ENCODE results near the gene CAMK1. TPM values are rescaled to one million over a fixed set of nuclear protein-coding genes. Genes with fewer than 3 reads are reported as not detected.

The CAMK1 gene
- total and polyA plus RNA-seq, 9 of the 15 experiments (the other 6 are each of a cell fraction or from before 2014, with no cell fraction given) = 0.23 to 10.7 (median 6.0) TPM

DNA sequence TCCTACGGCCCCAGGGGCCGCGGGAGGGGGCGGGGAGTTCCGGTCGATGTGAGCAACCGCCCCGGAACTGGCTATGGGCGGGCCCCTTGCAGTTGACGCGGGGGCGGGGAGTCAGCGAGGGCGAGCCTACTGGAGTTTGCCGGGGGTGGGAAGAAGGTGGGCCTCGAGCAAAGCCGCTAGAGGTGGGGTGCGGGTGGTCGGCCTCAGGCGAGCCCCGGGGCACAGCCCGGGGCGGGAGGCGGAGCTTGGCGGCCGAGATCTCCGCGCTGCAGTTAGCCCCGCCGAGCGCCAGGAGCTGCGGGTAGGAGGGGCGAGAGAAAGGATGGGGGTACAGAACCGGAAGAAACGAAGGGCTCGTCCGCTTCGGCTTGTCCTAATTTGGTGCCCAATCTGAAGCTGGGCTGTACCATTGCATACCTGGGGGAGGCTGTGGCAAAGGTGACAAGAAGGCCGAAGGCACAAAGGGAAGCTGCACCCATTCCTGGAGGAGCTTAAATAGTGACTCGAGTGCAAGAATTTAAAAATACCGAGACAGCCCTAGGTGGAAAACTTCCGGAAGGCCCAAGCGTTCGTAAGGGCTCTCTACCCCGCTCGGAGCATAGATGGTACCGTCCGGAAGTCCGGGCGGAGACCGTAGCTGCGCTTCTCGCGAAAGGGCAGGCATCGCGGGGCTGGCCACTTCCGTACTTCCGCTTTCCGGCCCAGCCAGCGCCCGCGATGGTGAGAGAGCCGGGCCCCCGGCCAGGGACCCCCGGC, 22.8 kb upstream of the CAMK1 start, which contains the start of the genes ARPC4 and TADA3:
Gene ARPC4, plus strand, starts transcription at position 678 of the 756 bp plus-strand sequence. Its CDS starts 40 bp downstream, at position 718.
Gene TADA3, minus strand, starts transcription at position 69 of the 756 bp plus-strand sequence. CDS start 1,007 bp downstream, outside the sequence.
- WGBS (ENCODE audit: insufficient coverage, low coverage, missing lambda C conversion rate) = under 1% methylated on average over 58 of the region's 65 CpGs
- H4K20me1 ChIP-seq (replicated peaks; ENCODE audit: control insufficient read depth, insufficient read depth, low read length) = peaks cover 3% of the 10 kb centered on the region; the same call in 1 of the 2 replicates
- H3K27me3 ChIP-seq (ENCODE audit: control insufficient read depth in 2 of 2, insufficient read depth in 2 of 2, low read length in 2 of 2) = no peaks in the 10 kb centered on the region
- H3K9ac ChIP-seq (ENCODE audit: insufficient read depth in 1 of 2, low read depth in 2 of 2, low read length in 2 of 2) = peak within 1 kb of the TSS; percentile 94 to 100
- intact Hi-C loops (cut with micrococcal nuclease) = loop anchor here (1.0 to 10.0 kb wide), 3 partner anchors 42 to 288 kb away; no protein-coding TSS in a partner anchor
- ChIA-PET CTCF (ENCODE audit: low intra/inter-chr PET ratio) (interaction anchor here (0.7 kb wide), 1 partner anchor 248 kb away, joined by 3 read pairs; no protein-coding TSS in a partner anchor), POLR2A (interaction anchor here (0.5 to 2.9 kb wide), 25 partner anchors 9 to 528 kb away, joined by 3 to 49 read pairs (median 4); partner anchors contain the start of genes BRPF1, OGG1, RPUSD3 and SEC13)
- DNase-seq (ENCODE audit: extremely low read depth in 1 of 4, low spot score in 3 of 4) (peak; percentile 95 to 97 (median 96)), FAIRE-seq (peak; percentile 91), ATAC-seq (peak; percentile 92)
- peak within 1 kb of the TSS; percentile 100 for H3K4me2 ChIP-seq (ENCODE audit: insufficient read depth, low read length)
- H3K79me2 ChIP-seq (ENCODE audit: control insufficient read depth, insufficient read depth, low read length) = peaks cover 68% of the 10 kb centered on the region
- BruUV-seq (replicated peaks) = no TSS peak
- H3K9me1 ChIP-seq (ENCODE audit: control insufficient read depth, insufficient read depth, low read length) = peaks cover 3% of the 10 kb centered on the region
- in situ Hi-C loops (cut with MboI) = no loop called here
- H3K27ac ChIP-seq (ENCODE audit: extremely low read depth, low read depth, low read length) = peak within 1 kb of the TSS; percentile 100
- peaks cover 15% of the 10 kb centered on the region in 2 experiments; a peak in 4 of 5 replicates for H3K4me1 ChIP-seq (replicated peaks in 1 of 2; ENCODE audit: control insufficient read depth in 2 of 2, insufficient read depth in 2 of 2, low read length in 2 of 2)
- H2AFZ ChIP-seq (ENCODE audit: low read depth, low read length) = peak within 1 kb of the TSS; percentile 97
- H3K4me3 ChIP-seq = peak within 1 kb of the TSS; percentile 99
- peaks cover 74% of the 10 kb centered on the region for H3K36me3 ChIP-seq (ENCODE audit: control insufficient read depth, insufficient read depth, low read length)
- H3K9me3 ChIP-seq (replicated peaks; ENCODE audit: control insufficient read depth, insufficient read depth, low read depth, low read length) = no peaks in the 10 kb centered on the region
- TF ChIP-seq, protein P1, sequence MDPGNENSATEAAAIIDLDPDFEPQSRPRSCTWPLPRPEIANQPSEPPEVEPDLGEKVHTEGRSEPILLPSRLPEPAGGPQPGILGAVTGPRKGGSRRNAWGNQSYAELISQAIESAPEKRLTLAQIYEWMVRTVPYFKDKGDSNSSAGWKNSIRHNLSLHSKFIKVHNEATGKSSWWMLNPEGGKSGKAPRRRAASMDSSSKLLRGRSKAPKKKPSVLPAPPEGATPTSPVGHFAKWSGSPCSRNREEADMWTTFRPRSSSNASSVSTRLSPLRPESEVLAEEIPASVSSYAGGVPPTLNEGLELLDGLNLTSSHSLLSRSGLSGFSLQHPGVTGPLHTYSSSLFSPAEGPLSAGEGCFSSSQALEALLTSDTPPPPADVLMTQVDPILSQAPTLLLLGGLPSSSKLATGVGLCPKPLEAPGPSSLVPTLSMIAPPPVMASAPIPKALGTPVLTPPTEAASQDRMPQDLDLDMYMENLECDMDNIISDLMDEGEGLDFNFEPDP (CRISPR knock-in tag; IDR thresholded peaks at IDR 0.05) = no peak
- TF ChIP-seq FOXM1 (IDR thresholded peaks at IDR 0.05; ENCODE audit: low read depth) = peak; percentile 64; the same call in 1 of the 2 replicates
- no peak for TF ChIP-seq FOXM1 (CRISPR knock-in tag; IDR thresholded peaks at IDR 0.05; ENCODE audit: low read depth)
- TF ChIP-seq, protein P2, sequence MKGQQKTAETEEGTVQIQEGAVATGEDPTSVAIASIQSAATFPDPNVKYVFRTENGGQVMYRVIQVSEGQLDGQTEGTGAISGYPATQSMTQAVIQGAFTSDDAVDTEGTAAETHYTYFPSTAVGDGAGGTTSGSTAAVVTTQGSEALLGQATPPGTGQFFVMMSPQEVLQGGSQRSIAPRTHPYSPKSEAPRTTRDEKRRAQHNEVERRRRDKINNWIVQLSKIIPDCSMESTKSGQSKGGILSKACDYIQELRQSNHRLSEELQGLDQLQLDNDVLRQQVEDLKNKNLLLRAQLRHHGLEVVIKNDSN (CRISPR knock-in tag; IDR thresholded peaks at IDR 0.05) = no peak
- TF ChIP-seq EGR1 (conservative IDR thresholded peaks at IDR 0.05) = peak; percentile 99
- TF ChIP-seq, protein P3, sequence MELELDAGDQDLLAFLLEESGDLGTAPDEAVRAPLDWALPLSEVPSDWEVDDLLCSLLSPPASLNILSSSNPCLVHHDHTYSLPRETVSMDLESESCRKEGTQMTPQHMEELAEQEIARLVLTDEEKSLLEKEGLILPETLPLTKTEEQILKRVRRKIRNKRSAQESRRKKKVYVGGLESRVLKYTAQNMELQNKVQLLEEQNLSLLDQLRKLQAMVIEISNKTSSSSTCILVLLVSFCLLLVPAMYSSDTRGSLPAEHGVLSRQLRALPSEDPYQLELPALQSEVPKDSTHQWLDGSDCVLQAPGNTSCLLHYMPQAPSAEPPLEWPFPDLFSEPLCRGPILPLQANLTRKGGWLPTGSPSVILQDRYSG (tag; conservative IDR thresholded peaks at IDR 0.05; ENCODE audit: low read depth) = 0 out of 2 replicates have a peak, but pooled peaks have one; percentile 4
- TF ChIP-seq, protein P4, sequence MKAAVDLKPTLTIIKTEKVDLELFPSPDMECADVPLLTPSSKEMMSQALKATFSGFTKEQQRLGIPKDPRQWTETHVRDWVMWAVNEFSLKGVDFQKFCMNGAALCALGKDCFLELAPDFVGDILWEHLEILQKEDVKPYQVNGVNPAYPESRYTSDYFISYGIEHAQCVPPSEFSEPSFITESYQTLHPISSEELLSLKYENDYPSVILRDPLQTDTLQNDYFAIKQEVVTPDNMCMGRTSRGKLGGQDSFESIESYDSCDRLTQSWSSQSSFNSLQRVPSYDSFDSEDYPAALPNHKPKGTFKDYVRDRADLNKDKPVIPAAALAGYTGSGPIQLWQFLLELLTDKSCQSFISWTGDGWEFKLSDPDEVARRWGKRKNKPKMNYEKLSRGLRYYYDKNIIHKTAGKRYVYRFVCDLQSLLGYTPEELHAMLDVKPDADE (conservative IDR thresholded peaks at IDR 0.05; ENCODE audit: control insufficient read depth, low read depth, low read length) = peak; percentile 67
- TF ChIP-seq ETV6 (IDR thresholded peaks at IDR 0.05; ENCODE audit: borderline replicate concordance in 1 of 2, low read depth in 2 of 2, low read length in 1 of 2) = peak; percentile 26 to 63; a peak in 2 of 4 replicates
- TF ChIP-seq ETV6 (CRISPR knock-in tag; IDR thresholded peaks at IDR 0.05; ENCODE audit: borderline replicate concordance) = no peak
- peak in 1 of 2 experiments; percentile 74; a peak in 1 of 4 replicates for TF ChIP-seq ARNT (IDR thresholded peaks at IDR 0.05)
- peak; percentile 69 for TF ChIP-seq RBM25 (IDR thresholded peaks at IDR 0.05; ENCODE audit: low read depth, low read length, severe bottlenecking)
- TF ChIP-seq YY1 (IDR thresholded peaks at IDR 0.05; ENCODE audit: borderline replicate concordance in 1 of 3, control insufficient read depth in 1 of 3, extremely low read depth in 1 of 3, insufficient read depth in 3 of 3, insufficient read length in 1 of 3, insufficient replicate concordance in 2 of 3, low read depth in 1 of 3, low read length in 2 of 3) = peak in 2 of 3 experiments; percentile 62 to 77
- peak; percentile 89 for TF ChIP-seq SPI1 (IDR thresholded peaks at IDR 0.05; ENCODE audit: borderline replicate concordance, low read depth, low read length)
- TF ChIP-seq BMI1 (IDR thresholded peaks at IDR 0.05; ENCODE audit: low read length) = no peak
- no peak for TF ChIP-seq ZNF551 (CRISPR knock-in tag; IDR thresholded peaks at IDR 0.05)
